H1 (cell line): ENCODE results near the gene CKAP4. TPM values are rescaled to one million over a fixed set of nuclear protein-coding genes. Genes with fewer than 3 reads are reported as not detected.

ENCODE experiments used
- CEBPB ChIP-seq: IDR thresholded peaks from 2 replicates; pipeline ENCODE4 v1.6.1; 2012; ENCODE audit warnings: low read depth, low read length
- CTCF ChIP-seq, 3 experiments: IDR thresholded peaks; 1 replicate in 2 of 3; 2 replicates in 1 of 3; pipeline versions ENCODE4 v1.5.1 to v1.6.1; 2011; ENCODE audit warnings: low read length in 3 of 3, mild to moderate bottlenecking in 3 of 3, inconsistent platforms in 2 of 3, low read depth in 1 of 3, moderate library complexity in 1 of 3; ENCODE audit not compliant: insufficient read depth in 1 of 3; ENCODE audit errors: control extremely low read depth in 1 of 3
- EGR1 ChIP-seq: IDR thresholded peaks from 2 replicates; pipeline ENCODE4 v1.6.1; 2011; ENCODE audit warnings: low read depth, low read length, borderline replicate concordance
- PHF8 ChIP-seq: fragments of 200-600 bp; sonication (generic); conservative IDR thresholded peaks from 2 replicates; pipeline ENCODE4 v1.7.1; 2012; ENCODE audit warnings: low read depth, mild to moderate bottlenecking, inconsistent platforms, low read length, moderate library complexity
- POLR2A ChIP-seq, 2 experiments: IDR thresholded peaks; 1 replicate in 1 of 2; 2 replicates in 1 of 2; pipeline ENCODE4 v1.6.1; 2011; ENCODE audit warnings: low read depth in 2 of 2, low read length in 2 of 2, mild to moderate bottlenecking in 2 of 2; ENCODE audit errors: control extremely low read depth in 1 of 2
- POU5F1 ChIP-seq: IDR thresholded peaks from 2 replicates; pipeline ENCODE4 v1.6.1; 2011; ENCODE audit warnings: low read depth, mild to moderate bottlenecking, low read length, moderate library complexity
- RXRA ChIP-seq: IDR thresholded peaks from 2 replicates; pipeline ENCODE4 v1.6.1; 2011; ENCODE audit warnings: low read depth, mild to moderate bottlenecking, low read length, moderate library complexity; ENCODE audit not compliant: insufficient read depth
- SP2 ChIP-seq: IDR thresholded peaks from 2 replicates; pipeline ENCODE4 v1.6.1; 2012; ENCODE audit warnings: mild to moderate bottlenecking, low read length, inconsistent platforms
- USF2 ChIP-seq: IDR thresholded peaks from 2 replicates; pipeline ENCODE4 v1.6.1; 2011; ENCODE audit warnings: low read length, improper control_type of control experiment
- polyA plus RNA-seq, 7 experiments: library from polyadenylated mRNA; depleted of rRNA in 3 of 7; stranded (reverse) in 5 of 7; unstranded in 2 of 7; fragments of >200 nt in 5 of 7; fragments of 200-250 nt in 2 of 7; gene quantifications; 1 replicate in 5 of 7; 2 replicates in 1 of 7; 4 replicates in 1 of 7; pipeline versions ENCODE4 v1.2.1 to v1.2.3, GENCODE V29; 2011 to 2013; ENCODE audit warnings: missing spikeins in 2 of 7, mixed read lengths in 2 of 7
- total RNA-seq: library from RNA; stranded (reverse); fragmentation: NEBNext Ultra II Directional; extraction: Animal tissue kit (Norgen Biotek cat#: 25700); gene quantifications from 2 replicates; pipeline ENCODE4 v1.2.1, GENCODE V29; 2021

CKAP4 gene
- total and polyA plus RNA-seq, 2 of the 8 experiments (the other 6 are each of a cell fraction or from before 2014, with no cell fraction given) = 35.8 to 80.7 TPM

GRCh38 chr12:106226884-106227640, 20.8 kb downstream of the CKAP4 start (continued):
- TF ChIP-seq USF2 = 0 out of 2 replicates have a peak, but pooled peaks have one; percentile 24
- no peak for TF ChIP-seq SP2
- TF ChIP-seq EGR1 = no peak
- TF ChIP-seq RXRA = no peak
- peak in 2 of 3 experiments; percentile 64 to 70; a peak in 3 of 4 replicates for TF ChIP-seq CTCF (IDR thresholded peaks at IDR 0.05; ENCODE audit: control extremely low read depth in 1 of 3, insufficient read depth in 1 of 3, low read depth in 1 of 3, low read length in 3 of 3)
- no peak for TF ChIP-seq CEBPB
- TF ChIP-seq PHF8 = no peak
- no peak for TF ChIP-seq POU5F1
- TF ChIP-seq POLR2A (IDR thresholded peaks at IDR 0.05; ENCODE audit: control extremely low read depth in 1 of 2, low read depth in 2 of 2, low read length in 2 of 2) = no peak
